ENCODE measurements around the gene KPTN. TPM values are rescaled to one million over a fixed set of nuclear protein-coding genes. Genes with fewer than 3 reads are reported as not detected.

The KPTN gene
- total and polyA plus RNA-seq, 2 of the 13 experiments (the other 11 are each of a cell fraction or from before 2014, with no cell fraction given) = 9.1 to 13.3 TPM

DNA sequence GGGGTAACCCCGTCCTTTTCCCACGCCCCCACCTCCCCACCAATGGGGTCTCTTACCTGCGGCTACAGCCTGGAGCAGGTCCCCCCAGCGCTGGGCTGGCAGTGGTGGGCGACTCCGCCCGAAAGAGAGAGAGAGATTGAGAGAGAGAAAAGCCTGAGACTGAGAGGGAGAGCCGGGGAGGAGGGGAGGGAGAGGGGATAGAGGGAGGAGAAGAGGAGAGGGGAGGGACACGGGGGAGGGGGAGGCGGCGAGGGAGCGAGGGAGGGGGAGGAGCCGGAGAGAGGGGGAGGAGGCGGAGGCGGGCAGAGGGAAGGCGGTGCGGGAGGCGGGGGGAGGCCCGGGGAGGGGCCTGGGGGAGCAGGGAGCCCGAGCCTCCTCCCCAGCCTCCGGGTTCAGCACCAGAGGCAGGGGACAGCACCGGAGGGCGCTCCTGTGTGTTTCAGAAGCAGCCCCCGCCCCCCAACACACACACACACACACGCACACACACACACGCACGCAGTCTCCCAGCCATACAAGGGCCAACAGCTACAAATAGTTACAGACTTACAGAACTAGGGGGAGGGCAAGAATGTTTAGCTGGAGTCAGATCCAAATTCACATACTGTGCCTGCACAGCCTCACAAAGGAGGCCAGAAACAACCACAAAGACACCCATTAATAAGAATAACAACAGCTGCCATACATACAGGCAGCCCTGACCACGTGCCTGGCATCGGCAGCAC is 12.1 kb downstream of the KPTN start, which contains the start of gene SLC8A2 (continued):
- no peak for TF ChIP-seq ZNF260 (CRISPR knock-in tag; IDR thresholded peaks at IDR 0.05; ENCODE audit: borderline replicate concordance, low read depth)
- no peak for TF ChIP-seq ZNF644 (CRISPR knock-in tag; IDR thresholded peaks at IDR 0.05; ENCODE audit: low read depth)
- TF ChIP-seq TRIM24 (CRISPR knock-in tag; IDR thresholded peaks at IDR 0.05) = no peak
- TF ChIP-seq ZBTB7A (CRISPR knock-in tag; IDR thresholded peaks at IDR 0.05) = 0 out of 2 replicates have a peak, but pooled peaks have one; percentile 39
- no peak for TF ChIP-seq TOPORS (CRISPR knock-in tag; IDR thresholded peaks at IDR 0.05)
- no peak for TF ChIP-seq ZNF652 (CRISPR knock-in tag; IDR thresholded peaks at IDR 0.05; ENCODE audit: borderline replicate concordance, low read depth)
- no peak for TF ChIP-seq SRY (CRISPR knock-in tag; IDR thresholded peaks at IDR 0.05)
- TF ChIP-seq REL (CRISPR knock-in tag; conservative IDR thresholded peaks at IDR 0.05) = no peak
- TF ChIP-seq EP300 (IDR thresholded peaks at IDR 0.05; ENCODE audit: low read depth in 2 of 2, low read length in 2 of 2) = no peak
- TF ChIP-seq EP300 (CRISPR knock-in tag; IDR thresholded peaks at IDR 0.05; ENCODE audit: borderline replicate concordance) = no peak
- TF ChIP-seq NR0B2 (CRISPR knock-in tag; IDR thresholded peaks at IDR 0.05) = no peak
- TF ChIP-seq ZNF430 (CRISPR knock-in tag; IDR thresholded peaks at IDR 0.05) = peak; percentile 62; the same call in 1 of the 2 replicates
- TF ChIP-seq NR2F2 (IDR thresholded peaks at IDR 0.05; ENCODE audit: borderline replicate concordance, low read depth) = no peak
- TF ChIP-seq SRSF4 (IDR thresholded peaks at IDR 0.05; ENCODE audit: low read depth, low read length, poor library complexity, severe bottlenecking) = no peak
- TF ChIP-seq IRF9 (CRISPR knock-in tag; IDR thresholded peaks at IDR 0.05; ENCODE audit: borderline replicate concordance) = 0 out of 2 replicates have a peak, but pooled peaks have one; percentile 42
- peak; percentile 69 for TF ChIP-seq ZMYM3 (CRISPR knock-in tag; IDR thresholded peaks at IDR 0.05)
- no peak for TF ChIP-seq ZBTB3 (CRISPR knock-in tag; IDR thresholded peaks at IDR 0.05; ENCODE audit: borderline replicate concordance, low read depth)
- no peak for TF ChIP-seq NFKB2 (CRISPR knock-in tag; IDR thresholded peaks at IDR 0.05; ENCODE audit: borderline replicate concordance)
- TF ChIP-seq PATZ1 (CRISPR knock-in tag; IDR thresholded peaks at IDR 0.05) = peak; percentile 78
- TF ChIP-seq, protein P1, sequence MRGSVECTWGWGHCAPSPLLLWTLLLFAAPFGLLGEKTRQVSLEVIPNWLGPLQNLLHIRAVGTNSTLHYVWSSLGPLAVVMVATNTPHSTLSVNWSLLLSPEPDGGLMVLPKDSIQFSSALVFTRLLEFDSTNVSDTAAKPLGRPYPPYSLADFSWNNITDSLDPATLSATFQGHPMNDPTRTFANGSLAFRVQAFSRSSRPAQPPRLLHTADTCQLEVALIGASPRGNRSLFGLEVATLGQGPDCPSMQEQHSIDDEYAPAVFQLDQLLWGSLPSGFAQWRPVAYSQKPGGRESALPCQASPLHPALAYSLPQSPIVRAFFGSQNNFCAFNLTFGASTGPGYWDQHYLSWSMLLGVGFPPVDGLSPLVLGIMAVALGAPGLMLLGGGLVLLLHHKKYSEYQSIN (CRISPR knock-in tag; IDR thresholded peaks at IDR 0.05; ENCODE audit: borderline replicate concordance) = no peak
- TF ChIP-seq ATF1 (CRISPR knock-in tag; IDR thresholded peaks at IDR 0.05) = no peak
- no peak for TF ChIP-seq JARID2 (CRISPR knock-in tag; IDR thresholded peaks at IDR 0.05; ENCODE audit: insufficient replicate concordance)
- TF ChIP-seq NCOA1 (CRISPR knock-in tag; IDR thresholded peaks at IDR 0.05) = no peak
- TF ChIP-seq, protein P2, sequence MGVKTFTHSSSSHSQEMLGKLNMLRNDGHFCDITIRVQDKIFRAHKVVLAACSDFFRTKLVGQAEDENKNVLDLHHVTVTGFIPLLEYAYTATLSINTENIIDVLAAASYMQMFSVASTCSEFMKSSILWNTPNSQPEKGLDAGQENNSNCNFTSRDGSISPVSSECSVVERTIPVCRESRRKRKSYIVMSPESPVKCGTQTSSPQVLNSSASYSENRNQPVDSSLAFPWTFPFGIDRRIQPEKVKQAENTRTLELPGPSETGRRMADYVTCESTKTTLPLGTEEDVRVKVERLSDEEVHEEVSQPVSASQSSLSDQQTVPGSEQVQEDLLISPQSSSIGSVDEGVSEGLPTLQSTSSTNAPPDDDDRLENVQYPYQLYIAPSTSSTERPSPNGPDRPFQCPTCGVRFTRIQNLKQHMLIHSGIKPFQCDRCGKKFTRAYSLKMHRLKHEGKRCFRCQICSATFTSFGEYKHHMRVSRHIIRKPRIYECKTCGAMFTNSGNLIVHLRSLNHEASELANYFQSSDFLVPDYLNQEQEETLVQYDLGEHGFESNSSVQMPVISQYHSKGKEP (CRISPR knock-in tag; IDR thresholded peaks at IDR 0.05) = no peak
